Activated naive CD4-positive, alpha-beta T cell treated with Interleukin-2 at 50 U/mL for 16 hours (primary cell): ENCODE data around the gene THAP4.
A peak's percentile ranks its signal among the peaks of the same experiment; 100 is the strongest.

Experiments used
- DNase-seq: peaks from one replicate; pipeline ENCODE4 v3.0.0-alpha.2; 2020

THAP4 gene

GRCh38 chr2:241637795-241638660 is 1.1 kb upstream of the THAP4 start:
- DNase-seq: no peak

DNA sequence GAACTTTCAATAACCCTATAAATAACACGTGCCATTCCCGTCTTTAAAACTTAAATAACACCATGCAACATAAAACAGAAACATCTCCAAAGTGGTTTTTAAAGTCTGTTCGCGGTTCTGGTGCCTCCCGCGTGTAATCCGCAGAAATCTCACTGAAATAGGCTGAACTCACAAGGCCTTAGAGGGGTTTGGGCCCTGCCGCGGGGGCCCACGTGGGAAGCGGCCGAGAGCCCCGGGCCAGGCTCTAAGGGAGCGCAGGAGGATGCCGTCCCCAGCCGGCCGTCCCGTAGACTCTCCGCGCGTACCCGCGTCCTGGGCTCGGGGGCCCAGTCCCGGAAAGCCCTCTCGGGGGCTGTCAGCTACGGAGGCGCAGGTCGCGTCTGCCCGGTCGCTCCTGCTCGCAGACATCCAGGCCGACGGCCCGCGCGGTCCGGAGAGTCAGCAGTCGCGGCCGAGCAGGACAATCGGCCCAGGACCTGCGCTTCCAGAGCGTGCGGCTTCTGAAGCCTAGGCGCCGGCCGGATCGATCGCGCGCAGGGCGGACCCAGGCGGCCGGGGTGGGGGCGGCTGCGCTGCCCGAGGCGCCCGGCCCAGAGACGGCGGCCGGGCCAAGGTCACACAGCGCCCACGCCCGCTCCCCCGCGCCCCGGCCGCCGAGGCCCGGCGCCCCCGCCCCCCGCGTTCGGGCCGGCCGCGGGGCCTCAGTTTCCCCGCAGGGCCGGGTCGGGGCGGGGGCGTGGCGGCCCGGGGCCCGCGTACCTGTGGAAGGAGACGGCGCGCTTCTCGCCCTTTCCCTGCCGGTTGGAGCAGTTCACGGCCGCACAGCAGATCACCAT is 558 bp downstream of the THAP4 start:
- DNase-seq: peak; percentile 39

DNA sequence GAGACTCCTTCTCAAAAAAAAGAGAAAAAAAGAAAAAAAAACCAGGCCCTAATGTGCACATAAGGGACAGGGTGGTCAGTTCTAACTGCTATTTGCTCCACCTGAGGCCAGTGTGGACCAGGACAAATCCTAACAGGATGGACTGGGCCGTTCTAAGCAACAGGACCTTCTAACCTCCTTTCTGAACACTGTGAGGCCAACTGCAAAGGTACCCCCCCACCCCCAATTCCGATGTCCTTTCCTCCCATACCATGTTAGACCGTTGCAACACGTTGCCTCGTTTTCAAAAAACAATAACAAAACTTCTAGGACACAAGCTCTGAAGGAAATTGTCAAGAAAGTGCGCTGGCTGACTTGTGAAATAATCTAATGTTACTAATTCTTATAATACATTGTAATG is 1.2 kb downstream of the THAP4 start:
- no peak for DNase-seq

DNA sequence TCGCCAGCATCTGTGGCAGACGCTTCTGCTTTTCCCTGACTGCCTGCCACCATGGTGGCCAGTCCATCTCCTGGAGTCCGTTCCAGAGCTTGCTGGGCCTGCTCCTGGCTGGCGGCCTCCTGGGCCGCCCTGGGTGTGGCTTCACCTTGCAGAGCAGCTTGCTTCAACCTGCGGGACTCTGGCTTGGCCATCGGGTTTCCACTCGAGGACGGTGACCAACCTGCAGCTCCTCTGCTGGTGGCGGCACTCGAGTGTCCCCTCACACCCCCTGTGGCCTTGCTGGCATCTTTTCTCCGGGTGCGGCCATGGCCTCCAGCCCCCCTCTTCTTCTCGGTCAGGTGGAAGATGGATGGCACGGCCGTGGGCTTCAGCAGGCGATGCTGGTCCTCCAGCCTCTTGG is 3.4 kb downstream of the THAP4 start:
- no peak for DNase-seq

DNA sequence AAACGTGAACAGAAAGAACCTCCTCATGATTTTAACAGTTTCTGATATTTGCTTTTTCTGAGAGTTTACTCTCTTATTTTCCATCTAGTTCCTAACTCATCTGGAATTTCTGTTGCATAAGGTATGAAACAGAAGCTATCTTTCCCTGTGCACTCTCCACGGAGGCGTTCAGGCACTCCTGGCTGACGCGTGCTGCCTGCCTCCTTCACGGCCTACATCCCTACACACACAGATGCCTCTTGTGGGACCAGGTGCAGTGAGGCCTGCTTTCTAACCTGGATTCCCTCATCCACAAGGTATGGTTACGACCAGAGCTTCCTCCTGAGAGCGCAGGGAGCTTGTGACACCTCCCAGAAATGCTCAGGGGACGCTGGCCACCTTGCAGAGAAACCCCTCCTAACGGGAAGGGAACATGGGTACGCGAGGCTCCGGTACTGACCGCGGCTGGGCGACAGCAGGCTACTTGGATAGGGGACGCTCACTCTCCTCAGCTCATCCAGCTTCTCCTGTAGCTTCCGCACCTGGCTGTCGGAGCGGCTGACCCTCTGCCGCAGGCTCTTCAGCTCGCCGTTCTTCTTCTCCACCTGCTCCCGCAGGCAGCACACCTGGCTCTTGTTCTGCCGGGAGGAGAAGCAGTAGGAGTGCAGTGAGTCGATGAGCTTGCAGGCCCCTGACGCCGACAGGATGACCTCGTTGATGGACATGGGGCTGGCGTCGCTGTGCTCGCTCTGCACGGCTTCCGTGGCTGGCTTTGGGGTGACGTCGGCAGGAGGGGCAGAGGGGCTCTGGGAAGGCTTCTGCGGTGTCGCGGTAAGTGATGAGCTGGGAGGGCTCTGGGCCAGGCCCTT is 4.3 kb downstream of the THAP4 start:
- no peak for DNase-seq

GRCh38 chr2:241629762-241630435 is 7.1 kb downstream of the THAP4 start:
- no peak for DNase-seq

- no peak for DNase-seq
Observed at GRCh38 chr2:241627675-241628074, 9.3 kb downstream of the THAP4 start.

- peak; percentile 78 for DNase-seq
Observed at GRCh38 chr2:241620419-241620769, 16.6 kb downstream of the THAP4 start.

- DNase-seq: peak; percentile 33
Observed at GRCh38 chr2:241619597-241620418, 17.1 kb downstream of the THAP4 start.

GRCh38 chr2:241618829-241619228 is 18.1 kb downstream of the THAP4 start:
- no peak for DNase-seq

GRCh38 chr2:241618296-241618805 is 18.6 kb downstream of the THAP4 start:
- no peak for DNase-seq

DNA sequence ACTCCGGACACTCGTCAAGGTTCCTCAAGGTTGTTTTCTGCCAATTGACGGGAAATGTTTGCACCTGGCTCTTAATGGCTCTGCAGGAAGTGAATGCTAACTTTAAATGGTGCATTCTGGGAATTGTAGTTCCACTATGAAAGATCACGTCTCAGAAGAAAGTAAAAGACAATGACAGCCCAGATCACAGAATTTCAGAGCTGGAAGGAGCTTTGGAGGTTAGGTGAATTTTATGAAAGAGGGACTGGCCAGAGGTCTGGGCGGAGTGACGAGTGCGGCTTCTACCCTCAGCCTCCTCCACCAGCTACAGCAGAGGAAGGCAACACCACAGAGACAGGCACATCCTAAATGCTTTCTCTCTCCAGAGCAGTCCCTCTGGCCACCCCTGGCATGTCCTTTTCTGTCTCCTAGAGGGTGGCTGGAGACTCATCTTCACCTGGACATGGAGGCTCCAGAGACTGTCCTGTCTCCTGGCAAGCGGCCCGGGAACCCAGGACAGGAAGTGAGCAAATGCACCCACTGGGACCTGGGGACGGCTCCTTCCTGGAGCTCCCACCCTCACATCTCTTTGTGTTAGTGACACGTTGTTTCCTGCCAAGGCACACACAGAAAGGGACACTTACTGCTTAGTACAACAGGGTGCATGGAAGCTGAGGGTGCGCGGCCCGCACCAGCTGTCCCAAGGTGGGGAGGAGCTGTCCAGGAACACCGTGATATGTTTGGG is 19.4 kb downstream of the THAP4 start:
- peak; percentile 19 for DNase-seq

- DNase-seq: no peak
Observed at GRCh38 chr2:241616168-241617125, 20.5 kb downstream of the THAP4 start.

- DNase-seq: no peak
Observed at GRCh38 chr2:241615522-241616052, 21.4 kb downstream of the THAP4 start.

- no peak for DNase-seq
Observed at GRCh38 chr2:241615041-241615440, 21.9 kb downstream of the THAP4 start.

DNA sequence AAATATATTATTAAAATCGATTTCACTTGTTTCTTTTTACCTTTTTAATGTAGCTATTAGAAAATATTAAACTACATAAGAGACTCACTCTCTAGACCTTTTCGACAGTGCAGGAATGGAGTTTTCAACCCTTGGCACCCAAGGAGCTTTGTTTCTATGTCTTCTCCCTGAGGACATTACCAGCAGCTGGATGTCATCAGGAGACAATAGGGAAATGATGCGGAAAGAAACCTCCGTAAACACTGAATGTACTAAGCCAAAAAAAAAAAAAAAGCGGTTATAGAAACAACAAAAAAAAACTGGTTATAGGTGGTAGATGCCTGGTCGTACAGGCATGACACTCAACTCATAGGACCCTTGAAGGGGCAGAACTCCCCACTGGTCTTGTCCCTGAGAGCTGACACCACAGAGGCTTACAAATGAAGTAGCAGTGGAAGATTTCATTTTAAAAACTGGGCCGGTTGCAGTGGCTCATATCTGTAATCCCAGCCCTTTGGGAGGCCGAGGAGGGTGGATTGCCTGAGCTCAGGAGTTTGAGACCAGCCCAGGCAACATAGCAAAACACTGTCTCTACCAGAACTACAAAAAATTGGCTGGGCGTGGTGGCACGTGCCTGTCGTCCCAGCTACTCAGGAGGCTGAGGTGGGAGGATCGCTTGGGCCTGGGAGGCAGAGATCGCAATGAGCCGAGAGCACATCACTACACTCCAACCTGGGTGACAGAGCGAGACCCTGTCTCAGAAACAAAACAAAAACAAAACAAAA is 23.8 kb downstream of the THAP4 start:
- DNase-seq: no peak

DNA sequence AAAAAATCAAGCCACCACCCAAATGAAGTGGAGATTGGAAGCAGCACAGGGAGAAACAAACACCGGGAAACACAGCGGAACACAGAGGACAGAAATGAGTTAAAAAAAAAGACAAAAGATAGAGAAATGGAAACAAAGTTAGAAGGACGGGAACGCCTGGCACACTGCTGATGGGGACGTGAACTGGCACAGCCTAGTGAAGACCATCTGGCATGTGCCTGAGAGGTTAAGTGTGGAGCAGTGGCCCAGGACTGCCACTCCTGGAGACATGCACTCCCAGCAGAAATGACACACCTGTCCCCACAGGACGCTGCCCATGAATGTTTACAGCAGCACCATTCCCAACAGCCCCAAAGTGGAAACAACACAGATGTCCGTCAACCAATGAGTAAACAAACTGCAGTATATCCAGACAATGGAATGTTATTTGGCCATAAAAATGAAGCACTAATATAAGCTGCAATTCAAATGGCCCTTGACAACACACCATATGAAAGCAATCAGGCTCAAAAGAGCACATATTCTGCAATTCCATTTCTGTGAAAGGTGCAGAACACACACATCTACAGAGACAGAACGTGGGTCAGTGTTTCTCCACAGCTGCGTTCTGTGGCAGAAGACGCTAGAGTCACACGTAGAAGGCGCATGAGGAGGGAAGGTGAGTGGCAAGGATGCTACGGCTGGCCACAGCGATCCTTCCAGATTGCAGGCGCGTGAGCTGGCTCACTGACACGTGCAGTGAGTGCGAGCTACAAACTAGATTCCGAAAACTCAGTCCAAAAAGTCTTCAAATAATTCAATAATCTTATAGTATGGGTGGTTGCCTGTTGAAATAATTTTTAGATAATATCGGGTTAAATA is 24.6 kb downstream of the THAP4 start:
- no peak for DNase-seq
